Left ventricle myocardium inferior (tissue), 1 donor: Measurements from ENCODE around the gene AQP5. TPM values are rescaled to one million over a fixed set of nuclear protein-coding genes. Genes with fewer than 3 reads are reported as not detected.

ENCODE experiments used
- DNase-seq: peaks from one replicate; pipeline ENCODE4 v3.0.0-alpha.2; 2020
- H3K27ac ChIP-seq: fragments of 200-600 bp; replicated peaks from 2 replicates; pipeline ENCODE4 v1.8.0; 2021
- H3K27me3 ChIP-seq: fragments of 200-600 bp; 2 replicates; pipeline ENCODE4 v1.8.0; 2021; ENCODE audit warnings: low read depth
- H3K36me3 ChIP-seq: fragments of 200-600 bp; 2 replicates; pipeline ENCODE4 v1.8.0; 2021
- H3K4me1 ChIP-seq: fragments of 200-600 bp; 2 replicates; pipeline ENCODE4 v1.8.0; 2021
- H3K4me3 ChIP-seq: fragments of 200-600 bp; 2 replicates; pipeline ENCODE4 v1.8.0; 2021; ENCODE audit warnings: mild to moderate bottlenecking, moderate library complexity
- H3K9me3 ChIP-seq: fragments of 200-600 bp; replicated peaks from 2 replicates; pipeline ENCODE4 v1.8.0; 2021
- intact Hi-C: fragments of 100-400 bp; cut with micrococcal nuclease; formaldehyde crosslinking; loops from one replicate; pipeline ENCODE4 v1.11.0; 2022
- total RNA-seq: library from RNA; stranded (reverse); fragmentation: NEBNext Ultra II Directional; extraction: Animal tissue kit (Norgen Biotek cat#: 25700); gene quantifications from one replicate; pipeline ENCODE4 v1.2.1, GENCODE V29; 2021
- TF ChIP-seq, protein P1 (sequence below): fragments of 200-600 bp; IDR thresholded peaks from 2 replicates; pipeline ENCODE4 v1.8.0; 2021; ENCODE audit warnings: antibody characterized with exemption, mild to moderate bottlenecking, borderline replicate concordance
- donor health status: DM: no; HTN: yes; CAD: no; lungs with severe emphysema.

The AQP5 gene
- total RNA-seq, 1 donor from 2014 or later: 0.41 TPM

DNA sequence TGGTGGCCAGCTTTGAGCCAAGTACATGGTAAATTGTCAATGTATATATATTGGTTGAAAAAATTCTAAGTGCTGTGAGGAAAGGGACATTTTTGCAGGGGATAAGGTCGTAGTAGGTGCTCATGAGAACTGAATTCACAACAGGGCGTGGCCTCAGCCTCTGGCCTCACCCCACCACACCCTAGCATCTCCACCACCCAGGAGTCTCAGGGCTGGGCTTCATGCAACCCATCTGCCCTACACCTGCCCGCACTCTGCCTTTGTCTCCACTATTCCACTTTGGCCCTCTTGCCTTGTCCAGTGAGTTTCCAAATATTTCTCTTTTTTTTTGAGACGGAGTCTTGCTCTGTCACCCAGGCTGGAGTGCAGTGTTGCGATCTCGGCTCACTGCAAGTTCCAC, 33.2 kb upstream of the AQP5 start:
- Histone ChIP-seq H3K27me3 (no peaks in the 10 kb centered on the region), H3K4me3 (no peak overlapping the region), H3K4me1 (no peaks in the 10 kb centered on the region), H3K36me3 (no peaks in the 10 kb centered on the region), H3K9me3 (no peaks in the 10 kb centered on the region), H3K27ac (no peak overlapping the region)
- no peak for DNase-seq
- TF ChIP-seq, protein P1, sequence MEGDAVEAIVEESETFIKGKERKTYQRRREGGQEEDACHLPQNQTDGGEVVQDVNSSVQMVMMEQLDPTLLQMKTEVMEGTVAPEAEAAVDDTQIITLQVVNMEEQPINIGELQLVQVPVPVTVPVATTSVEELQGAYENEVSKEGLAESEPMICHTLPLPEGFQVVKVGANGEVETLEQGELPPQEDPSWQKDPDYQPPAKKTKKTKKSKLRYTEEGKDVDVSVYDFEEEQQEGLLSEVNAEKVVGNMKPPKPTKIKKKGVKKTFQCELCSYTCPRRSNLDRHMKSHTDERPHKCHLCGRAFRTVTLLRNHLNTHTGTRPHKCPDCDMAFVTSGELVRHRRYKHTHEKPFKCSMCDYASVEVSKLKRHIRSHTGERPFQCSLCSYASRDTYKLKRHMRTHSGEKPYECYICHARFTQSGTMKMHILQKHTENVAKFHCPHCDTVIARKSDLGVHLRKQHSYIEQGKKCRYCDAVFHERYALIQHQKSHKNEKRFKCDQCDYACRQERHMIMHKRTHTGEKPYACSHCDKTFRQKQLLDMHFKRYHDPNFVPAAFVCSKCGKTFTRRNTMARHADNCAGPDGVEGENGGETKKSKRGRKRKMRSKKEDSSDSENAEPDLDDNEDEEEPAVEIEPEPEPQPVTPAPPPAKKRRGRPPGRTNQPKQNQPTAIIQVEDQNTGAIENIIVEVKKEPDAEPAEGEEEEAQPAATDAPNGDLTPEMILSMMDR: no peak
- intact Hi-C loops: no loop called here

DNA sequence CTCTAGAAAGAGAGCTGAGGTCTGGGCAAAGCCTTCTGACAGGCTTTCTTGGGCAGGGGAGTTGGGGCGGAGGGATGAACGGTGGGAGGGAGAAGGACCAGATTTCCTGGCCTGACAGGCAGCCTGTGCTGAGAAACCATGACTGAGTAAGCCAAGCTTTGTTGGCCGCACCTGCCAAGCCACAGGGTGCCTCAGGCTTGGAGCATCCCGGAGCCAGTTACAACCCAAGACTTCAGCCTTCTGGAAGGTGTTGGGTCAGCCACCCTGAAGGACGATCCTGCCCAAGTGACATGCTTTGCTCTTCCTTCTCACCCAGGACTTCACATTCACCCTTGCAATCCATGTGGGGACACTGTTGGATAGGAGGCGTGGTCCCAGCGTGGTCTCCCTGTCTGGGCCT, 32.1 kb upstream of the AQP5 start:
- H3K36me3 ChIP-seq: no peaks in the 10 kb centered on the region
- no peak for DNase-seq
- TF ChIP-seq, protein P1: no peak
- no peaks in the 10 kb centered on the region for H3K27me3 ChIP-seq
- no peak overlapping the region for H3K27ac ChIP-seq
- no peak overlapping the region for H3K4me3 ChIP-seq
- no peaks in the 10 kb centered on the region for H3K4me1 ChIP-seq
- no peaks in the 10 kb centered on the region for H3K9me3 ChIP-seq
- intact Hi-C loops: no loop called here

DNA sequence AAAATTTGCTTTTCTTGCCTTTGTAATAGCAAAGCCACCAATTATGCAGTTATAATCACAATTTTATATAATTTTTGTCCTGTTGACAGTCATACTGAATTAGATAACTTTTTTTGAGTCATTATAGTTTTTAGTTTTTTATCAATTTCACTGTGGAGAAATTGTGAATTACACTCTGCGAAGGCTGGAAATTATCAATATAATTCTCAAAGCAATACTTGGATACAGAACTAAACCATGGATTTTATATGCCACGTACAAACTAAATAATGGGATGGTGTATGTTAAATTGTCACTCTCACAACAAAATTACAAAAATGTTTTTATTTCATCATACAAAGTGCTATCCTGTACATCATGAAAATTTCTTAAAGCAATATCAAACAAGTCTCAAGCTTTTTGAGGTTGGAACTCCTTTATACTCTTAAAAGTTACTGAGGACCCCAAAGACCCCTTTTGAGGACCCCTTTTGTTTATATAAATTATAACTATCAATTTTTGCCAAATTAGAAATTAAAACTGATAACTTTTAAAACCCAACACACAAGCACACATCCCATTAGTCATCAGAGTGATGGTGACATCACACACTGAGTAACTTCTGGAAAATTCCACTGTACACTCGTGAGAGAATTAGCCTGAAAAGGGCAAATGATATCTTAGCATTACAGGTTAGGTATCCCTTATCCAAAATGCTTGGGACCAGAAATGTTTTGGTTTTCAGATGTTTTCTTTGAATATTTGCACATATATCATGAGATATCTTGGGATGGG, 31.0 kb upstream of the AQP5 start:
- H3K4me1 ChIP-seq: no peaks in the 10 kb centered on the region
- intact Hi-C loops: no loop called here
- H3K27me3 ChIP-seq: no peaks in the 10 kb centered on the region
- H3K9me3 ChIP-seq: no peaks in the 10 kb centered on the region
- no peak overlapping the region for H3K27ac ChIP-seq
- no peak for DNase-seq
- no peaks in the 10 kb centered on the region for H3K36me3 ChIP-seq
- TF ChIP-seq, protein P1: no peak
- H3K4me3 ChIP-seq: no peak overlapping the region

DNA sequence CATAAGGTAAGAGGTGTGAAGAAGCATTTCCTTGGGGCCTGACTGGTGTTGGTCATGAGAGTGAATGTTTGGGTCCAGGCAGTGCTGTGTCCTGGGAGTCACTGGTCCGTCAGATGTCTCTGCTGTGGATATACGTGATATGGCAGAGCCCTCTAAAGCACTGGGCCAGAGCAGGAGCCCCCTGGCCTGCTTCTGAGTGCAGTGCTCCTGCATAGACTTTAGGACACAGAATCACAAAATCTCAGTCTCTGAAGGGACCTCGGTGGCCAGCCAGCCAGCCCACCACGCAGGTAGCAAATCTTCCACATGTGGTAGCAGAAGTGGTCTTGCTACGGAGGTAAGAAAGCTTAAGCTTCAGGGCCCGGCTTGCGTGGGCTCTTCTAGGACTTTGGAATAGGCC, 29.6 kb upstream of the AQP5 start:
- H3K27ac ChIP-seq: no peak overlapping the region
- DNase-seq: no peak
- TF ChIP-seq, protein P1: no peak
- H3K9me3 ChIP-seq: no peaks in the 10 kb centered on the region
- no peaks in the 10 kb centered on the region for H3K36me3 ChIP-seq
- H3K4me1 ChIP-seq: no peaks in the 10 kb centered on the region
- H3K4me3 ChIP-seq: no peak overlapping the region
- intact Hi-C loops: no loop called here
- H3K27me3 ChIP-seq: peaks cover 8% of the 10 kb centered on the region

DNA sequence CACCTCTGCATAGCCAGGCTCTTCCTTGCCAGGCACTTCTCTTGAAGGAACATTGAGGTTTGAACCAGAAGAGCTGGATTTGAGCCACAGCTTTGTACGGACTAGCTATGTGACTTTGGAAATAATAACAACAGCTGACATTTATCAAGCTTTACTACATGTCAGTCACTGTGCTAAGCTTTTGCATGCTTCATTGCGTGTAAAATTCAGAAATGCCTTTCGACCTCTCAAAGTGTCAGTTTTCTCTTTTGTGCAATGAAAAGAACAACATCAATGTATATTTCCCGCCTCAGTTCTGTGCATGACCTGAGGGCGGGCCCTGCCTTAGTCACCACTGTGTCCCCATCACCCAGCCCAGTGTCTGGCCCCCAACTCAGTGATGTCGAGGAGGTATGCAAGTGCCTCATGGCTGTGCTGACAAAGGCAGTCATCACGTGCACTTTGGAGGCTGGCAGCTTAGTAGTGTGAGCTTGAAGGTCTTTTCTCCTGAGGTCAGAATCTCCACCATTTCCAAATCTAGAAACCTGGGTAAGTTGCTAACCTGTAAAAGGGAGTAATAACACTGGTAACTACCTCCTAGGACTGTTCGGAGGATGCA, 29.0 kb upstream of the AQP5 start:
- H3K27me3 ChIP-seq: peaks cover 8% of the 10 kb centered on the region
- no peak overlapping the region for H3K27ac ChIP-seq
- H3K9me3 ChIP-seq: no peaks in the 10 kb centered on the region
- H3K36me3 ChIP-seq: no peaks in the 10 kb centered on the region
- no peak overlapping the region for H3K4me3 ChIP-seq
- intact Hi-C loops: no loop called here
- TF ChIP-seq, protein P1: no peak
- no peaks in the 10 kb centered on the region for H3K4me1 ChIP-seq
- no peak for DNase-seq
